HG02885 (cell line): Measurements from ENCODE around the gene CDC42EP1.
"Not testable (repeated sequence)": the region's sequence is repeated elsewhere in the genome, so short reads cannot be mapped to it uniquely, and the experiment has no call there.

Experiments used
- ATAC-seq: cut with Tn5 transposase; IDR thresholded peaks from one replicate; pipeline ENCODE4 v1.9.1; 2021; ENCODE audit warnings: mild to moderate bottlenecking; ENCODE audit not compliant: unreplicated experiment, poor library complexity

The CDC42EP1 gene

DNA sequence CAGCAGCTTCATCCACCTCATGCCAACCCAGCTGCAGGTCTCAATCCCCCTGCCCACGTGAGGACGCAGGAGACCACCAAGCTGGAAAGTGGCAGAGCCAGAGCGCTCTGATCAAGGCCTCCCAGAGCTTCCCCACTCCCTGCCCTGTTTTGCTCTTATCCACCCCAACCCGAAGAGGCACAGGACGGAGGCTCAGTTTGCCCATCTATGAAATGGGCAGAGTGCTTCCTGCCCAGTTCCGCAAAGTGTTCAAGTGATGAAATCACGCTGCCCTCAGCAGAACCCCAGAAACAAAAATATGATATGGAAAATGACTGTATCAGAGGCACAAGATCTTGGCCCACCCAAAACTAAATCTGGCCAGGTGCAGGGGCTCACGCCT is 11.7 kb downstream of the CDC42EP1 start:
- ATAC-seq, result no peak

DNA sequence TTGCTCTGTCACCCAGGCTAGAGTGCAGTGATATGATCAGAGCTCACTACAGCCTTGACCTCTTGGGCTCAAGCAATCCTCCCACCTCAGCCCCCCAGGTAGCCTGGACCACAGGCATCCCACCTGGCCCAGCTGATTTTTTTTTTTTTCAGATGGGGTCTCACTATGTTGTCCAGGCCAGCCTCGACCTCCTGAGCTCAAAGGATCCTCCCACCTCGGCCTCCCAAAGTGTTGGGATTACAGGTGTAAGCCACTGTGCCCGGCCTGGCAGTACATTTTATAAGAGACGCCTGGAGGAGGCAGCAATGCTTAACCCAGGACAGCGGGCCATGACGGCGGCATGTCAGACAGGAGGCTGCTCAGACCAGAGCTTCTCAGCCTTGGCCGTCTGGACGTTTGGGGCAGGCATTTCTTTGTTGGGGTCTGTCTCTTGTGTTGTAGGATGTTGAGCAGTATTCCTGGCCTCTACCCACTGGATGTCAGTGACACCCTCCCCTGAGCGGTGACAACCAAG is 15.3 kb downstream of the CDC42EP1 start:
- no peak for ATAC-seq

DNA sequence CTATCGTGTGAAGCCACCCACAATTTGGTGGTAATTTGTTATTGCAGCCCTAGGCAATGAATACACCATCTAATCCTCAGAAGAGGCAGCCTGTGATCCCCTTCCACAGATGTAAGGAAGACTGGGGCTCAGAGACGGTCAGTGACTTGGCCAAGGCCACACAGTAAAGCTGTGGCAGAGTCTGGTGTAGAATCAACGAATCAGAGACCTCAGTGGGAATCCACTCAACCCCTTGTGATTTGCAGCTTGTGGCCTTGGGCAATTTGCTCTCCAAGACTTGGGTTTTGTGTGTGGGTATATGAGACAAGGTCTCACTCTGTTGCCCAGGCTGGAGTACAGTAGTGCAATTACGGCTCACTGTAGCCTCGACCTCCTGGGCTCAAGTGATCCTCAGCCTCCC is 17.7 kb downstream of the CDC42EP1 start:
- no peak for ATAC-seq

DNA sequence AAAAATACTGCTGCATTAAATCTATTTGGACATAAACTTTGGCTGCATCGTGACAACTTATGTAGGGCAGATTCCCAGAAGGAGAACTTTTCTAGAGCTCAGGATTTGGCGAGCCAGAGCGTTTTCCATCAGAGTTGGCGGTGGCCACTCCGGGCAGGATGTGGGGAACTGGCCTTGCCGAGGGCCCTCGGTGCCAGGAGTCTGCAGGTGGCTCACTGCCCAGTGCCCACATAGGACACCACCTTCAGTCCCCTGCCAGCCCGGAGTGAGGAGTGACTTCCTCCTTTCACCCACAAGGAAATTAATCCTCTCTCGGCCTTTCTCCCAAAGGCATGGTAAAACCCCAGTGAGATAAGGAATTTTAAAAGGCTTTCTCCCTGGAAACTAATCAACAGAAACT is 21.2 kb downstream of the CDC42EP1 start:
- no peak for ATAC-seq

DNA sequence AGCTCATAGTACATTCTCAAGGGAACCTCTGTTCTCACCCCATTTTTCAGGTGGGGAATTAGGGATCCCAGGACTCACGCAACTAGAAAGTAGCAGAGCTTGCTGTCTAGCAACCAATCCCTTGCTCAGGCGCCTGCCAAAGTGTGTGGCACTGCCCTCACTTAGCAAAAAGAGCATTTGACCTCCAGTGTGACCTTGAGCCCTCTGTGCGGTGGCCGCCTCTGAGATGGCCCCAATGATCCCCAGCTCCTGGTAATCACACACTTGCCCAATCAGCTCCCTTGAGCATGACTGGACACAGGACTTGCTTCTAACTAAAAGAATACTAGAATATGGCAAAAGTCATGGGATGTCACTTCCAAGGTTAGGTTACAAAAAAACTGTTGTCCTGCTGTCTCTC is 22.2 kb downstream of the CDC42EP1 start:
- no peak for ATAC-seq

DNA sequence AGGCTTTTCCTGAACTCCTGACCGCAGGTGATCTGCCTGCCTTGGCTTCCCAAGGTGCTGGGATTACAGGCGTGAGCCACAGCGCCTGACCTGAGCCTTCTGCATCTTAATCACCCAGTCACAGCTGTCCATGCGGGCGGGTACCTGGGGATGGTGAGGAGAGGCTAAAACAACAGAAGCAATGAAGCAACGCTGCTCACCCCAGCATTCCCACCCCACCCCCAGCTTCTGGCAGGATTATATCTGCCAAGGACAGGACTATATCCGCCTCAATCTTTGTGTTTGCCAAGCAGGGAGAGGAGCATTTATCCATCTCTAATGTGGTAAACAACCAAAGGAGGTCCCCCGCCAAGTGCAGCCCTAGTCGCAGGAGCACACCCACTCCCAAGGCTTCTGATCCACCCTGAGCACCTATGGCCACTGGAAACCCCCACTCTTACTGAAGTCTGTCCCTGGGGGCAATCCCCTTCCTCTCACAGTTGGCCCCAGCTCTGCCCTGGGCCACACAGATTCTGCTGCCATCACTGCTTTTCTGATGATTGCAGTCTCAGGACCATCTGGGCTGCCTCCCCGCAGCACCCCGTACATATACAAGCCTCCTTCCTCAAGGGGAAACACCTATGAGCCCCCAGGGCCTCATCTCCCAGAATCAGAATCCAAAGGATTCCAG is 28.4 kb downstream of the CDC42EP1 start:
- ATAC-seq, result no peak

DNA sequence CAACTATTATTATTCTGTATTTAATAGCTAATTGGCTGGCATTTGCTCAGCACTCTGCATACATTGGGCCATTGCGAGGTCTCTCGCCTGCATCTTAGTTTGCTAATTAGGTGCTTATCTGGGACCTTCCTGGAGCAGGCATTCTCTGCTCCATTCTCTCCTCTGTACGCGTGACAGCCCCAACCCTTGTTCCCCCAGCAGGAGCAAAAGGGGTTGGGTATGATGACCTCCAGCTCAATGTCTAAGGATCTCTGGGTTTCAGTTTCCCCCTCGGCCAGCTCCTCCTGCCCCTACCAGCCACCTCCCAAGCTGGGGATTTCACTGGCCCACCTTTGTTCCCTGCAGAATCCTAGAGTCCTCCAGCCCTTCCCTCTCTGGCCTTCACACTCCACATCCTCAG is 29.4 kb downstream of the CDC42EP1 start:
- ATAC-seq, result no peak

DNA sequence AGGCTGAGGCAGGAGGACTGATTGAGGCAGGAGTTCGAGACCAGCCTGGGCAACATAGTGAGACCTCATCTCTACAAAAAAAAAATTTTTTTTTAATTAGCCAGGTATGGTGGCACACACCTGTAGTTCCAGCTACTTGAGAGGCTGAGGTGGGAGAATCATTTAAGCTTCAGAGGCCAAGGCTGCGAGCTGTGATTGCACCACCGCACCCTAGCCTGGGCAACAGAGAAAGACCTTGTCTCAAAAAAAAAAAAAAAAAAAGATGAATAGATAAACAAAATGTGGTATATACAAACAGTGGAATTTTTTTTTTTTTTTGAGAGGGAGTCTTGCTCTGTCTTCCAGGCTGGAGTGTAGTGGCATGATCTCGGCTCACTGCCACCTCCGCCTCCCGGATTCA is 30.8 kb downstream of the CDC42EP1 start:
- ATAC-seq, result not testable (repeated sequence)

DNA sequence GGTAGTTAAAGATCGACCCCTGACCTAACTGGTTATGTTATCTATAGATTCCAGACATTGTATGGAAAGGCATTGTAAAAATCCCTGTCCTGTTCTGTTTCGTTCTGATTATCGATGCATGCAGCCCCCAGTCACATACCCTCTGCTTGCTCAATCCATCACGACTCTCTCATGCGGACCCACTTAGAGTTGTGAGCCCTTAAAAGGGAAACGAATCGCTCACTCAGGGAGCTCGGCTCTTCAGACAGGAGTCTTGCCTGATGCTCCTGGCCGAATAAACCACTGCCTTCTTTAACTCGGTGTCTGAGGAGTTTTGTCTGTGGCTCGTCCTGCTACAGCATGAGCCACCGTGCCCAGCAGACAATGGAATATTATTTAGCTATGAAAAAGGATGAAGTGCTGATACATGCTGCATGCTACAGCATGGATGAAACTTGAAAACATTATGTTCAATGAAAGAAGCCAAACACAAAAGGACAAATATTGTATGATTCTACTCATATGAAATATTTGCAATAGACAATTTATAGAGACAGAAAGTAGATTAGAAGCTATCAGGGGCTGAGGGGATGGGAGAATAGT is 31.6 kb downstream of the CDC42EP1 start:
- ATAC-seq, result no peak

DNA sequence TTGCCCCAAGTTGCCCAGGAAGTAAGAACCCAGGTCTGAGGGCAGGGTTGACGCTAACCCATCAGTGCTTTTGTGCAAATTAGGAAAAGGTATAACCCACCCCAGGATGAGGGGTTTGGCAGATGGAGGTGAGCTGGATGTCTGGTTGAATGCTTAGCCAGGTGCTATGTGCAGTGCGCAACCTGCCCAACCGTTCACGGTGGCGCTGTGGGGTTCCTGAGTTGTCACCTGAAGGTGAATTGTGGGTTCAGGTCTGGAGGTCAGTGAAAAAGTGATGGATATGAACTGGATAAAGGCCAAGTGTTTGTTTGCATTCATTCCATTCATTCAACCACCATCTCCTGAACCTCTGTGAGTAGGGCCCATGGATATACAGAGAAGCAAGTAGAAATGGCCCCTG is 34.0 kb downstream of the CDC42EP1 start:
- no peak for ATAC-seq

DNA sequence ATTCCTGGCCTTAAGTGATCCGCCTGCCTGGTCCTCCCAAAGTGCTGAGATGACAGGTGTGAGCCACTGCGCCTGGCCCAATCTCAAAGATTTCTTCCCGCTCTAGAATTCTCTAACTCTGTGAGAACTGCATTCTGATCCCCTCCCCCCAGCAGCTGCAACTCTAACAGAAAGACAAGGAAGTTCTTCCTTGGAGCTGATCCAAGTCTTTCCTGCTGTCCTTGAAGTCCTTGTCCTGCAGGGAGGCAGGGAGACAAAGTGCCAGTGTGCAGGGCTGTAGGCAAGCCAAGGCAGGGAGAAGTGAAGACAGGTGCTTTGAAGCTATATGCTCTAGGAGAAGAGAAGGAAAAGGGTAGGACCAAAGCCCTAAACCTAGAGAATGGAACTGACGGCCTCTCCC is 38.9 kb downstream of the CDC42EP1 start:
- no peak for ATAC-seq

DNA sequence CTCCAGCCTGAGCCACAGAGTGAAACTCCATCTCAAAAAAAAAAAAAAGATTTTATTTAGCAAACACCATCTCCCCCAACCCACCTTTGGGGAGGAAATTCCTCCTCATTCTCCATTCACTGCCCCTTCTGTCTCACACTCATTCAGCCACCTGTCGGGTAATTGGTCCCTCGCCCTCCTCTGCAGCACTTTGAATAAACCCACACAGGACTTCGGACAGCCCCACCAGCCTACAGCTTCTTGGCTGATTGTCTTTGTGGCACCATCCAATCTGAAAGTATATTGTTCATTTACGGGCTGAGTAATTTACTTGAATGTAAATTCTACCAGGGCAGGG is 40.9 kb downstream of the CDC42EP1 start:
- no peak for ATAC-seq

DNA sequence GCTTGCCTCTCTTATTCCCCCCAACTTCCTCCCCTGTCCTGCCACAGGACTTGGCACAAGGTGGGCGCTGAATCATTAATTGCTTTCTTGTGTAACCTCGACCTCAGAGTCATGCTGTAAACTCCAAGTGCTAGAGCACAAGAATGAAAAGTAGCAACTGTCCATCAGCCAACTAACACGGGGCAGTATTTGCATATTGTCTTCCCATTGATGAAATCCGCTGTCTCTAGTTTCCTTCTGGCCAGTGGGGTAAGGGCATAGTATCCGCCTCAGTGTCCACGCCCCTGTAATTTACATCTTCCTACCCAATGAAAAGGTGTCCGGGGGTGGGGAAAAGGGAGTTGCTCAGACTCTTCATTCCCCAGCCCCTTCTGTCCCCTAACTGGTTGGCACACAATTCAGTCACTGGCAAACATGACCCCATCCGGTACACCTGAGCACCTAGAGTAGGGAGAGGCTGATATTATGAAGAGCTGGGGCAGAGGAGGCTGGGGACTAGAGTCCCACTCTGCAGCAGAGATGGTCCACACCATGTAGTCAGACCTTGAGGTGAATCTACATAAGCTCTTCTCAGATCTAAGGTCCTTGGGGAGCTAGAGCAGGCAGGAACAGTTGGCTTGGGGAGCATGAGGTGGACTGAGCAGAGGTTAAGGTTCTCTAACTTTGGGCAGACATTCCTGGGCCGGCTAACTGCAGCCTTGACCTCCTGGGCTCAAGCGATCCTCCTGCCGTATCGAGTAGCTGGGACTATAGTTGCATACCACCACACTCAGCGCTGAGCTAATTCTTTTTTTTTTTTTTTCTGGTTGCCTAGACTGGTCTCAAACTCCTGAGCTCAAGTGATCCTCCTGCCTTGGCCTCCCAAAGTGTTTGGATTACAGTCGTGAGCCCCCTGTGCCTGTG is 41.5 kb downstream of the CDC42EP1 start:
- ATAC-seq, result no peak

DNA sequence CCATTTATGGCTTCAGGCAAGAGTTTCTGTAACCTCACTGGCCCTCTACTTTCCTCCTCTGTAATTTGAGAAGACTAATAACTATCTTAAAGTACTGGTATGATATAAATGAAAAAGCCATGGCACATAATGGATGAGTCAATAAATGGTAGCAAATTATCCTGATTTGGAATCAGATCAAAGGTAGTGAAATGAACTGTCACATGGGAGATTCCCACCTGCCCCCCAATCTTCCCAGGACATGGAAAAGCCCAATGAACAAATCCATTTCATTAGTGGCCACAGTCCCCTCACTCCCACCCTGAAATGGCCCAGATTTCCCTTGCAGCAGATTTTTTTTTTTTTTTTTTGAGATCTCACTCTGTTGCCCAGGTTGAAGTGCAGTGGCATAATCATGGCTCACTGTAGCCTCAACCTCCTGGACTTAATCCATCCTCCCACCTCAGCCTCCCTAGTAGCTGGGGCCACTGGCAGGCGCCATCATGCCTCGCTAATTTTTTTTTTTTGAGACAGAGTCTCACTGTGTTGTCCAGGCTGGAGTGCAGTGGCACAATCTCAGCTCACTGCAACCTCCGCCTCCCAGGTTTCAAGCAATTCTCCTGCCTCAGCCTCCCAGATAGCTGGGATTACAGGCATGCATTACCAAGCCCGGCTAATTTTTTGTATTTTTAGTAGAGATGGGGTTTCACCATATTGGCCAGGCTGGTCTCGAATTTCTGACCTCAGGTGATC is 42.4 kb downstream of the CDC42EP1 start:
- ATAC-seq, result not testable (repeated sequence)

DNA sequence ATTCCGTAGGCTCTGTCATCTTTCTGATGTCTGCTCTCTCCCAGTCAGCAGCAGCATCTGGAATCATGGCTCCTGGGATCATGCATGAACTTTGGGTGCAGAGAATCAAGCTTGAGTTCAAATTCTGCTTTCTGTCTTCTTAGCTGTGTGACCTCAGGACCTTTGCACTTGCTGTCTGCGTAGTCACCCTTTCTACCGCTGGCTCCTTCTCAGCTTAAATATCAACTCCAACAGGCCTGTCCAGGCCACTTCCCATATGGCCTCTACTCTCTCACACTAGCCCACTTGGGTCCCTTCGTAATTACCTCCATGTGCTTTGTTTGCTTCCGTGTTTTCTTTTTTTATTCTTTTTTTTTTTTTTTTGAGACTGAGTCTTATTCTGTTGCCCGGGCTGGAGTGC is 43.8 kb downstream of the CDC42EP1 start:
- ATAC-seq, result no peak

DNA sequence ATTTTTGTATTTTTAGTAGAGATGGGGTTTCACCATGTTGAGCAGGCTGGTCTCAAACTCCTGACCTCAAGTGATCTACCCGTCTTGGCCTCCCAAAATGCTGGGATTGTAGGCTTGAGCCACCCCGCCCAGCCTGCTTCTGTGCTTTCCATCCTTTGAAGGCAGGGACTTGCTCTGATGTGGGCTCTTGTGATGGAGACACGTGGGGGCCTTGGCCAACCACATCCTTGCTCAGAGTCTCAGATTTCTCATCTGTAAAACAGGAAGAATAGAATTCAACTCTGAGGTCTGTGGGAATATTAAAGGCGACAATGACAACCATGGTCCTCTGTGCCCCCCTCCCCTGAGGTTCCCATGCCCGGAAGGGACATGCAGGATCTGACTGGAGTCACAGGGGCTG is 44.6 kb downstream of the CDC42EP1 start:
- no peak for ATAC-seq

DNA sequence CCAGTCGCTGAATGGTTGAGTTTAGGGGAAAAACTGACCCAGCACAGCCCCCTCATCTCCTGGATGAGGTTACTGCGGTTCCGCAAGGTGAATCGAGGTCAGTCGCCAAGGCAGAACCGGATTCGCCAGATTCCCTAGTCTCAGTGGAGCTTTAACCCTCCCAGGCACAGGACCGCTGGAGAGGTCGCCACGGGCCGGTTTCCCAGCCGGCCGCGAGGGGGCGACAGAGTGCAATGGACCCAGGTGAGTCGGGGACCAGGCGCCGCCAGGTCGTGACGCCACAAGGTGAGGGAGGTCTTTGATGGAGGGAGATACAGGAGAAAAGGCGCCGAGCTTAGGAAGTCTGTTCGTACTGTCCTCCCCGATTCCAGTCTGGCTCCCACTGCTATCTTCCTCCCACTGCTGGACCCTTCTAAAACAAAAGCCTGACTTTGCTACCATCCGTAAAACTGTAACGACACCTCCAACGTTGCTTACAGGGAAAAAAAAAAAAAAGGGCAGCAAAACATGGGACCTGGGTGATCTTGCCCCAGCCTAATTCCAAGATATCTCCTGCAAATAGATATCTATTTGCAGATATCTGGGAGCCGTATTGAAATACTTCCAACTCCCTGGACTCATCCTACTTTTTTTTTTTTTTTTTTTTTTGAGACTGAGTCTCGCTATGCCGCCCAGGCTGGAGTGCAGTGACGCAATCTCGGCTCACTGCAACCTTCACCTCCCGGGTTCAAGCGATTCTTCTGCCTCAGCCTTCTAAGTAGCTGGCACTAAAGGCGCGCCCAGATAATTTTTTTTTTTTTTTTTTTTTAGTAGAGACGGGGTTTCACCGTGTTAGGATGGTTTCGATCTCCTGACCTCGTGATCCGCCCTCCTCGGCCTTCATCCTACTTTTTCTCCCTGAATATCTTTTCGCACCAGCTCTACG is 47.0 kb downstream of the CDC42EP1 start:
- peak; percentile 35 for ATAC-seq

DNA sequence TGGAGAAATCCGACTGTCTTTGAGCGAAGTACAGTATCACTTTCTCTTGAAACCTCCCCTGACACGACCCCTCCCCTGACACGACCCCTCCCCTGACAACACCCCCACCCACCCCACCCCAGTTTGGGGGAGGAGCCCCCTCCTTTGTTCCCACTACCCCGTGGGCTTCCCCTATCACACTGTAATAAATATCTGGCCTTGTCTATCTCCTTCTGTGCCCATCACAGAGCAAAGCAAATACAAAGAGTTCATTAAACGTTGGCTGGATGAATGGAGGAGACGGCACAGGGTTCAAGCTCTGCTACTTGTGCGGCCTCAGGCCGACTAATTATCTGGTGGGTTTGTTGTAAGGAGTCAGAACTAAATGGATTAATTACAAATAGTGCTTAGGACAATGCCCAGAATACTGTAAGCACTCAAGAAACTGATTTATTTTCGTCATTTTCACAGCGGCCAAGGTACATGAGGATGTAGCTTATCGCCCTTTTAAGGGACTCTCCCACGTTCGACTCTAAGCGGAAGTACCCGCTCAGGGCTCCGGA is 47.7 kb downstream of the CDC42EP1 start:
- ATAC-seq, result no peak

DNA sequence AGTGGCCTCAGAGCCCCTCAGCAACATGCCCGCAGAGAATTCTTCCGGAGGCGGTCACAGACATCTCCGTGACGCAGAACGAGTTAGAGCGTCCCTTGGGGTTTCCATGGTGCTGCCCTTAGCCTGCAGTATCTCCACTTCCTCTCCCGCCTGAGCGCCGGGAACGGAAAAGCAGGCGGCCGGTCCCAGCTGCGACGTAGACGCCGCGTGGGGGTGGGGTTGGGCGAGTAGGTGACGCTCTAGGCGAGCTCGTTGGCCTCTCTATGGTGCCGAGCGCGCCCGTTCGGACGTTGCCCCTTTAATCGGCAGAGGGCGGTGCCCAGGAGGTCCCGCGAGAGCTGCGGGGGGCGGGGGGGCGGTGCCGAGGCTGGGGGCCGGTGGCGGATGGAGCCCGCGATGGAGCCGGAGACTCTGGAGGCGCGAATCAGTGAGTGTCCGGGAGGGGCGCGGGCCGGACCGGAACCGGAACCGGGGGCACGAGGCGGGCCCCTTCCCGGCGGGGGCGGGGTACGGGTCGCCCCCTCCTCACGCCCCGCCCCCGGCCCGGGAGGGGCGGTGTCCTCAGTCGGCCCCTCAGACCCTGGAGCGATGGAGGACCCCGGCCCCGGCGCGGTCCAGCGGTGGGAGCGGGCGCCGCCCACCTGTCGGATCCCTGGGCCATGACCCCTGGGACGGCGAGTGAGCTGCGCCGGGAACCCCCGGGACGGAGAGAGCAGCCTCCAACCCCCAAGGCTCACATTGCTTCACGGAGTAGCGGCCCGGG is 48.4 kb downstream of the CDC42EP1 start, which contains the start of gene GGA1:
GGA1 (plus strand) TSS at position 358 of the 763 bp plus-strand sequence; CDS start at position 385, 27 bp downstream.
- ATAC-seq, result peak; percentile 82
